B cell (primary cell): ENCODE measurements around the gene LRRC4C.

Source experiments
- EZH2 ChIP-seq: IDR thresholded peaks from 2 replicates; pipeline ENCODE4 v1.6.1; 2012; ENCODE audit warnings: borderline replicate concordance, low read depth, mild to moderate bottlenecking, moderate library complexity, low read length; ENCODE audit not compliant: insufficient read depth, poor library complexity, severe bottlenecking
- TF ChIP-seq, protein P1 (sequence below): fragments of 200-600 bp; IDR thresholded peaks from one replicate; pipeline ENCODE4 v1.8.0; 2022; ENCODE audit warnings: antibody characterized with exemption, mild to moderate bottlenecking

- TF ChIP-seq, protein P1, sequence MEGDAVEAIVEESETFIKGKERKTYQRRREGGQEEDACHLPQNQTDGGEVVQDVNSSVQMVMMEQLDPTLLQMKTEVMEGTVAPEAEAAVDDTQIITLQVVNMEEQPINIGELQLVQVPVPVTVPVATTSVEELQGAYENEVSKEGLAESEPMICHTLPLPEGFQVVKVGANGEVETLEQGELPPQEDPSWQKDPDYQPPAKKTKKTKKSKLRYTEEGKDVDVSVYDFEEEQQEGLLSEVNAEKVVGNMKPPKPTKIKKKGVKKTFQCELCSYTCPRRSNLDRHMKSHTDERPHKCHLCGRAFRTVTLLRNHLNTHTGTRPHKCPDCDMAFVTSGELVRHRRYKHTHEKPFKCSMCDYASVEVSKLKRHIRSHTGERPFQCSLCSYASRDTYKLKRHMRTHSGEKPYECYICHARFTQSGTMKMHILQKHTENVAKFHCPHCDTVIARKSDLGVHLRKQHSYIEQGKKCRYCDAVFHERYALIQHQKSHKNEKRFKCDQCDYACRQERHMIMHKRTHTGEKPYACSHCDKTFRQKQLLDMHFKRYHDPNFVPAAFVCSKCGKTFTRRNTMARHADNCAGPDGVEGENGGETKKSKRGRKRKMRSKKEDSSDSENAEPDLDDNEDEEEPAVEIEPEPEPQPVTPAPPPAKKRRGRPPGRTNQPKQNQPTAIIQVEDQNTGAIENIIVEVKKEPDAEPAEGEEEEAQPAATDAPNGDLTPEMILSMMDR, result no peak
- TF ChIP-seq EZH2, result no peak
Measured at GRCh38 chr11:41050791-41051190, 408.7 kb downstream of the LRRC4C start.
